IMR-90 (cell line): ENCODE measurements around the gene GPATCH8. TPM values are rescaled to one million over a fixed set of nuclear protein-coding genes. Genes with fewer than 3 reads are reported as not detected.

ENCODE experiments used
- ATAC-seq: fragments of 200-7000 bp; cut with Tn5 transposase; 2 replicates; pipeline ENCODE4 v1.9.1; 2020; ENCODE audit warnings: low read depth, mild to moderate bottlenecking, moderate library complexity
- BruUV-seq: library from RNA; stranded (reverse); fragments of 400-500 nt; replicated peaks from 2 replicates; lab custom pipeline; 2021; lab: Mats Ljungman, UMichigan
- CTCF ChIA-PET: fragments of 300-600 bp; formaldehyde crosslinking; extraction: SDS; loops from one replicate; lab custom pipeline; 2021; ENCODE audit warnings: antibody characterized with exemption; lab: Yijun Ruan, JAX
- POLR2A ChIA-PET: fragments of 300-600 bp; sonication (Branson Sonifier 250); formaldehyde crosslinking; loops from one replicate; lab custom pipeline; 2022; ENCODE audit warnings: antibody characterized with exemption; ENCODE audit not compliant: unreplicated experiment; lab: Charles Lee
- DNase-seq: peaks from one replicate; pipeline ENCODE4 v3.0.0; 2013
- H2AFZ ChIP-seq: replicated peaks from 2 replicates; pipeline ENCODE3; 2013; ENCODE audit warnings: low read length, mild to moderate bottlenecking; ENCODE audit not compliant: poor library complexity
- H2AK5ac ChIP-seq: 2 replicates; pipeline ENCODE4 v1.6.1; 2013; ENCODE audit warnings: low read depth, low read length, inconsistent platforms
- H2AK9ac ChIP-seq: replicated peaks from 2 replicates; pipeline ENCODE3; 2013; ENCODE audit warnings: mild to moderate bottlenecking, low read depth, low read length, moderate library complexity; ENCODE audit not compliant: poor library complexity
- H2BK120ac ChIP-seq: 2 replicates; pipeline ENCODE4 v1.6.1; 2013; ENCODE audit warnings: low read depth, low read length, inconsistent platforms
- H2BK15ac ChIP-seq: 3 replicates; pipeline ENCODE4 v1.6.1; 2013; ENCODE audit warnings: low read depth, low read length, inconsistent platforms
- H2BK20ac ChIP-seq: 2 replicates; pipeline ENCODE4 v1.6.1; 2013; ENCODE audit warnings: low read depth, mild to moderate bottlenecking, inconsistent platforms, low read length, moderate library complexity
- H2BK5ac ChIP-seq: 2 replicates; pipeline ENCODE4 v1.6.1; 2013; ENCODE audit warnings: mild to moderate bottlenecking, low read depth, low read length, inconsistent platforms; ENCODE audit not compliant: poor library complexity, severe bottlenecking
- H3K14ac ChIP-seq: replicated peaks from 2 replicates; pipeline ENCODE4 v1.6.1; 2013; ENCODE audit warnings: low read depth, low read length, inconsistent platforms
- H3K18ac ChIP-seq: 2 replicates; pipeline ENCODE4 v1.6.1; 2013; ENCODE audit warnings: low read depth, low read length, control low read depth
- H3K23ac ChIP-seq: 2 replicates; pipeline ENCODE4 v1.6.1; 2013; ENCODE audit warnings: low read depth, low read length, inconsistent platforms
- H3K27ac ChIP-seq: 2 replicates; pipeline ENCODE4 v1.5.1; 2013; ENCODE audit warnings: mild to moderate bottlenecking, control low read depth, low read length; ENCODE audit not compliant: insufficient read depth
- H3K27me3 ChIP-seq: 2 replicates; pipeline ENCODE4 v1.6.1; 2013; ENCODE audit warnings: low read length; ENCODE audit not compliant: control insufficient read depth, insufficient read depth
- H3K36me3 ChIP-seq: 2 replicates; pipeline ENCODE4 v1.6.1; 2013; ENCODE audit warnings: low read length, mixed read lengths; ENCODE audit not compliant: control insufficient read depth, insufficient read depth
- H3K4ac ChIP-seq: 2 replicates; pipeline ENCODE4 v1.6.1; 2013; ENCODE audit warnings: low read depth, low read length, inconsistent platforms
- H3K4me1 ChIP-seq: 2 replicates; pipeline ENCODE4 v1.6.1; 2013; ENCODE audit warnings: low read length, mixed read lengths; ENCODE audit not compliant: control insufficient read depth, insufficient read depth
- H3K4me2 ChIP-seq: 2 replicates; pipeline ENCODE4 v1.6.1; 2013; ENCODE audit warnings: low read depth, mild to moderate bottlenecking, control low read depth, low read length, moderate library complexity
- H3K4me3 ChIP-seq: 2 replicates; pipeline ENCODE4 v1.5.1; 2013; ENCODE audit warnings: low read depth, mild to moderate bottlenecking, control low read depth, low read length, moderate library complexity; ENCODE audit not compliant: insufficient read depth
- H3K56ac ChIP-seq: 2 replicates; pipeline ENCODE4 v1.6.1; 2013; ENCODE audit warnings: low read length, inconsistent platforms; ENCODE audit not compliant: insufficient read depth; ENCODE audit errors: extremely low read depth
- H3K79me1 ChIP-seq, 2 experiments: 2 replicates each; pipeline ENCODE4 v1.6.1; 2013; ENCODE audit warnings: low read length in 2 of 2, inconsistent platforms in 1 of 2, low read depth in 1 of 2
- H3K9ac ChIP-seq: 2 replicates; pipeline ENCODE4 v1.6.1; 2013; ENCODE audit warnings: low read depth, low read length, control low read depth
- H3K9me1 ChIP-seq: 2 replicates; pipeline ENCODE4 v1.6.1; 2013; ENCODE audit warnings: low read length, inconsistent platforms; ENCODE audit not compliant: insufficient read depth
- H3K9me3 ChIP-seq: 2 replicates; pipeline ENCODE4 v1.6.1; 2013; ENCODE audit warnings: low read length; ENCODE audit not compliant: control insufficient read depth, insufficient read depth
- H4K20me1 ChIP-seq: 2 replicates; pipeline ENCODE4 v1.6.1; 2013; ENCODE audit warnings: low read length, inconsistent platforms; ENCODE audit not compliant: insufficient read depth
- H4K5ac ChIP-seq: 2 replicates; pipeline ENCODE4 v1.6.1; 2013; ENCODE audit warnings: mild to moderate bottlenecking, low read depth, low read length, control low read depth
- H4K8ac ChIP-seq, 2 experiments: 2 replicates each; pipeline ENCODE4 v1.6.1; 2013; ENCODE audit warnings: low read depth in 2 of 2, low read length in 2 of 2, control low read depth in 1 of 2, inconsistent platforms in 1 of 2
- H4K91ac ChIP-seq: 2 replicates; pipeline ENCODE4 v1.6.1; 2013; ENCODE audit warnings: low read depth, low read length, inconsistent platforms; ENCODE audit not compliant: insufficient read depth
- BHLHE40 ChIP-seq: fragments of 150-350 bp; IDR thresholded peaks from 2 replicates; pipeline ENCODE4 v1.6.1; 2016; ENCODE audit warnings: mild to moderate bottlenecking, low read depth, low read length
- CEBPB ChIP-seq: IDR thresholded peaks from 2 replicates; pipeline ENCODE4 v1.6.1; 2012; ENCODE audit warnings: low read depth, low read length, improper control_type of control experiment
- CHD1 ChIP-seq: IDR thresholded peaks from 2 replicates; pipeline ENCODE4 v1.6.1; 2012; ENCODE audit warnings: low read depth, low read length, improper control_type of control experiment
- FOS ChIP-seq: fragments of 150-350 bp; IDR thresholded peaks from 2 replicates; pipeline ENCODE4 v1.6.1; 2016; ENCODE audit warnings: low read depth, low read length
- MXI1 ChIP-seq: IDR thresholded peaks from 2 replicates; pipeline ENCODE4 v1.6.1; 2012; ENCODE audit warnings: low read depth, mild to moderate bottlenecking, low read length, moderate library complexity, borderline replicate concordance
- NFE2L2 ChIP-seq: fragments of 150-350 bp; IDR thresholded peaks from 2 replicates; pipeline ENCODE4 v1.6.1; 2016; ENCODE audit warnings: low read depth, mild to moderate bottlenecking, low read length
- RAD21 ChIP-seq: IDR thresholded peaks from 2 replicates; pipeline ENCODE4 v1.6.1; 2012; ENCODE audit warnings: low read length, improper control_type of control experiment
- RFX5 ChIP-seq: IDR thresholded peaks from 2 replicates; pipeline ENCODE4 v1.8.0; 2012; ENCODE audit warnings: low read depth, mild to moderate bottlenecking, low read length, moderate library complexity
- SMC3 ChIP-seq: fragments of 150-350 bp; IDR thresholded peaks from 2 replicates; pipeline ENCODE4 v1.6.1; 2016; ENCODE audit warnings: low read depth, mild to moderate bottlenecking, antibody characterized with exemption, low read length, moderate library complexity
- WGBS, 2 experiments: methylation state at CpG; one replicate each; pipeline versions ENCODE4 v1.1.5 to v1.1.7; 2013; ENCODE audit warnings: missing lambda C conversion rate in 2 of 2; ENCODE audit not compliant: insufficient read length in 1 of 2; ENCODE audit errors: extremely low coverage in 2 of 2; 5-methylcytosine and 5-hydroxymethylcytosine counted together
- dilution Hi-C: fragments of 300-500 bp; cut with HindIII; formaldehyde crosslinking; loops from one replicate; pipeline ENCODE4 v1.14.3; 2018; ENCODE audit warnings: low sequenced_read_pairs; ENCODE audit not compliant: unreplicated experiment
- in situ Hi-C: fragments of 300-500 bp; cut with MboI; formaldehyde crosslinking; loops from 3 replicates; pipeline ENCODE4 v1.14.3; 2019; ENCODE audit warnings: low sequenced_read_pairs, inconsistent platforms, mixed read lengths
- intact Hi-C: fragments of 100-400 bp; cut with micrococcal nuclease; formaldehyde crosslinking; loops from 2 replicates; pipeline ENCODE4 v1.10.0; 2022
- polyA plus RNA-seq, 3 experiments: library from polyadenylated mRNA; depleted of rRNA; stranded (reverse); fragments of >200 nt; gene quantifications; 2 replicates each; pipeline ENCODE4 v1.2.3, GENCODE V29; 2012; ENCODE audit warnings: low replicate concordance in 1 of 3
- total RNA-seq: library from RNA; depleted of rRNA; stranded (reverse); fragments of >200 nt; gene quantifications from 2 replicates; pipeline ENCODE4 v1.2.3, GENCODE V29; 2012
- TF ChIP-seq, protein P1 (sequence below): fragments of 150-350 bp; IDR thresholded peaks from 2 replicates; pipeline ENCODE4 v1.6.1; 2017; ENCODE audit warnings: mild to moderate bottlenecking, antibody characterized with exemption, low read length, low read depth

Gene GPATCH8
- total and polyA plus RNA-seq, 2 of the 4 experiments (the other 2 are of a cell fraction): 8.8 to 13.2 TPM

DNA sequence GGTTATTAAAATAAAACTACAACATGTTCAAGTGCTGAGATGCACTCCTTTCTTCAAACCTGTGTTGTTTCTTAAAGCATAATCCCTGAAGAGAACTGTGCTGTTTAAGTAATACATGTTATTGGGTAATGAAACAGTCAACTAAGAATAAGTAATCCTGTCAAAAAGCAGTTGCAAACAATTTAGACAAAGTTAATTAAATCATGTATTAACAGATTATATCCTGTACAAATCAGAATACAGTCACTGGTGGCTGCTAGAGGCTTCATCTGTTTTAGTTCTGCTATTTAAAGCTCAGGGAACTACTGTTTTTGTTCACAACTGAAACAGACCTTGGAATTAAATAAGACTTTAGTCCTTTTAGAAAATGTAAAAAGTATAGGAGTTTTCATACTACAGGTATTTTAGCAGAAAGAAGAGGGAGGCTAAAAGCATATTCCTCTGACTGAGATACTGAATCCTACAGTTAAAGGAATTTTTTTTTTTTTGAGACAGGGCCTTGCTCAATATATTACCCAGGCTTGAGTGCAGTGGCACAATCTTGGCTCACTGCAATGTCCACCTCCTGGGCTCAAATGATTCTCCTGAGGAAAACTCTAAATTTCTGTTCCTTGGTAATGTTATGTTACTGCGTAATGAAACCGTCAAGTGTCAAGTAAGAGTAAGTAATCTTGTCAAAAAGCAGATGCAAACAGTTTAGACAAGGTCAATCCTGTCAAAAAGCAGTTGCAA, 86.5 kb downstream of the GPATCH8 start:
- H4K8ac ChIP-seq: no peak overlapping the region
- no peak overlapping the region for H3K4me2 ChIP-seq
- dilution Hi-C loops (no loop called here), in situ Hi-C loops (no loop called here), intact Hi-C loops (no loop called here)
- no peak overlapping the region for H2AK5ac ChIP-seq
- no peak for ATAC-seq
- ChIA-PET POLR2A (no interaction called here), CTCF (interaction anchor here (1.3 kb wide), 1 partner anchor 22 kb away, joined by 3 read pairs; no protein-coding TSS in a partner anchor)
- peaks cover 5% of the 10 kb centered on the region for H3K36me3 ChIP-seq
- no CpG with 5 or more reads among the region's 2 CpGs for whole genome bisulfite sequencing, 2 experiments
- no TSS peak for BruUV-seq
- no peak overlapping the region for H2BK120ac ChIP-seq
- H3K4ac ChIP-seq: no peak overlapping the region
- no peak overlapping the region for H3K14ac ChIP-seq
- no peak overlapping the region for H3K23ac ChIP-seq
- no peak for DNase-seq
- no peak overlapping the region for H3K4me3 ChIP-seq
- H4K5ac ChIP-seq: no peak overlapping the region
- H3K56ac ChIP-seq: no peak overlapping the region
- no peak overlapping the region for H2BK20ac ChIP-seq
- TF ChIP-seq FOS: no peak
- no peak for TF ChIP-seq CHD1
- TF ChIP-seq, protein P1, sequence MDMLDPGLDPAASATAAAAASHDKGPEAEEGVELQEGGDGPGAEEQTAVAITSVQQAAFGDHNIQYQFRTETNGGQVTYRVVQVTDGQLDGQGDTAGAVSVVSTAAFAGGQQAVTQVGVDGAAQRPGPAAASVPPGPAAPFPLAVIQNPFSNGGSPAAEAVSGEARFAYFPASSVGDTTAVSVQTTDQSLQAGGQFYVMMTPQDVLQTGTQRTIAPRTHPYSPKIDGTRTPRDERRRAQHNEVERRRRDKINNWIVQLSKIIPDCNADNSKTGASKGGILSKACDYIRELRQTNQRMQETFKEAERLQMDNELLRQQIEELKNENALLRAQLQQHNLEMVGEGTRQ: no peak
- no peak for TF ChIP-seq RFX5
- TF ChIP-seq BHLHE40: no peak
- TF ChIP-seq RAD21: no peak
- TF ChIP-seq NFE2L2: no peak
- no peak for TF ChIP-seq CEBPB
- no peak for TF ChIP-seq MXI1
- no peak for TF ChIP-seq SMC3
- no peak overlapping the region for H2AFZ ChIP-seq
- H3K9me3 ChIP-seq: no peaks in the 10 kb centered on the region
- no peak overlapping the region for H2BK5ac ChIP-seq
- H3K9ac ChIP-seq: no peak overlapping the region
- peaks cover 3% of the 10 kb centered on the region; the same call in 1 of the 2 replicates for H3K4me1 ChIP-seq
- H2AK9ac ChIP-seq: no peak overlapping the region
- peaks cover 3% of the 10 kb centered on the region; the same call in 1 of the 2 replicates for H3K9me1 ChIP-seq
- H2BK15ac ChIP-seq: no peak overlapping the region
- H4K20me1 ChIP-seq: peaks cover 4% of the 10 kb centered on the region; the same call in 1 of the 2 replicates
- no peaks in the 10 kb centered on the region for H3K27me3 ChIP-seq
- no peak overlapping the region for H3K27ac ChIP-seq
- peaks cover 11 to 12% of the 10 kb centered on the region in 2 experiments; a peak in 3 of 4 replicates for H3K79me1 ChIP-seq
- H3K18ac ChIP-seq: no peak overlapping the region
- H4K91ac ChIP-seq: no peak overlapping the region
